Measurements from ENCODE around the gene KRT32. TPM values are rescaled to one million over a fixed set of nuclear protein-coding genes. Genes with fewer than 3 reads are reported as not detected.
A peak's percentile ranks its signal among the peaks of the same experiment; 100 is the strongest.

Gene KRT32
- total and polyA plus RNA-seq, 9 of the 15 experiments (the other 6 are each of a cell fraction or from before 2014, with no cell fraction given) = not detected

GRCh38 chr17:41499714-41500113 is 32.5 kb upstream of the KRT32 start (continued):
- no peak for TF ChIP-seq UBTF (IDR thresholded peaks at IDR 0.05; ENCODE audit: borderline replicate concordance in 1 of 2, low read depth in 2 of 2, low read length in 2 of 2)
- TF ChIP-seq MCM5 (IDR thresholded peaks at IDR 0.05; ENCODE audit: low read depth) = no peak
- TF ChIP-seq MAX (CRISPR knock-in tag; IDR thresholded peaks at IDR 0.05) = 0 out of 2 replicates have a peak, but pooled peaks have one; percentile 14
- no peak for TF ChIP-seq HLTF (IDR thresholded peaks at IDR 0.05)
- TF ChIP-seq SNRNP70 (optimal IDR thresholded peaks at IDR 0.05; ENCODE audit: low read depth, low read length) = no peak
- TF ChIP-seq GTF2E2 (tag; IDR thresholded peaks at IDR 0.05) = no peak
- TF ChIP-seq XRCC4 (IDR thresholded peaks at IDR 0.05; ENCODE audit: extremely low read depth, insufficient read depth, insufficient read length) = no peak
- no peak for TF ChIP-seq GABPB2 (CRISPR knock-in tag; conservative IDR thresholded peaks at IDR 0.05)
- TF ChIP-seq ZNF449 (CRISPR knock-in tag; IDR thresholded peaks at IDR 0.05) = no peak
- no peak for TF ChIP-seq ZNF280B (CRISPR knock-in tag; IDR thresholded peaks at IDR 0.05)
- TF ChIP-seq GTF2A2 (tag; IDR thresholded peaks at IDR 0.05) = no peak
- TF ChIP-seq YBX1 (IDR thresholded peaks at IDR 0.05) = no peak
- no peak for TF ChIP-seq ZNF277 (CRISPR knock-in tag; IDR thresholded peaks at IDR 0.05; ENCODE audit: borderline replicate concordance)
- no peak for TF ChIP-seq LEF1 (IDR thresholded peaks at IDR 0.05)
- no peak for TF ChIP-seq ZMIZ1 (IDR thresholded peaks at IDR 0.05; ENCODE audit: low read depth in 2 of 2, low read length in 2 of 2)
- 0 out of 2 replicates have a peak, but pooled peaks have one; percentile 6 for TF ChIP-seq MBD2 (IDR thresholded peaks at IDR 0.05; ENCODE audit: borderline replicate concordance, low read depth)
- TF ChIP-seq CEBPB (tag; IDR thresholded peaks at IDR 0.05) = no peak
- no peak for TF ChIP-seq ZNF583 (CRISPR knock-in tag; IDR thresholded peaks at IDR 0.05)
